Measurements from ENCODE around the gene PSME3IP1. TPM values are rescaled to one million over a fixed set of nuclear protein-coding genes. Genes with fewer than 3 reads are reported as not detected.
A peak's percentile ranks its signal among the peaks of the same experiment; 100 is the strongest.

The PSME3IP1 gene
- total RNA-seq, 2 experiments from 2014 or later, result 106 to 113 TPM

- peak overlapping the region; percentile 97 for H3K27ac Mint-ChIP-seq
- POLR2A ChIA-PET, result interaction anchor here (0.9 to 1.7 kb wide), 4 partner anchors 15 to 58 kb away, joined by 3 to 6 read pairs (median 4); no protein-coding TSS in a partner anchor
- DNase-seq, result peak; percentile 22
- H3K4me1 Mint-ChIP-seq (ENCODE audit: low read depth), result peaks cover 40% of the 10 kb centered on the region
- H3K9me3 Mint-ChIP-seq (ENCODE audit: insufficient read depth), result no peaks in the 10 kb centered on the region
- CTCF ChIA-PET, result interaction anchor here (0.7 to 3.0 kb wide), 7 partner anchors 11 to 237 kb away, joined by 3 to 10 read pairs (median 4); partner anchors contain the start of gene CPNE2
- no peaks in the 10 kb centered on the region for H3K27me3 Mint-ChIP-seq (ENCODE audit: low read depth)
- H3K4me3 Mint-ChIP-seq, result peak overlapping the region; percentile 94
- no peak for ATAC-seq
- H3K36me3 Mint-ChIP-seq (ENCODE audit: low read depth), result peaks cover 9% of the 10 kb centered on the region
Measured at GRCh38 chr16:57184887-57185445, 873 bp downstream of the PSME3IP1 start.

GRCh38 chr16:57184113-57184512, 1.7 kb downstream of the PSME3IP1 start:
- ChIA-PET CTCF (interaction anchor here (0.7 to 3.0 kb wide), 6 partner anchors 14 to 116 kb away, joined by 3 to 10 read pairs (median 4); partner anchors contain the start of gene CPNE2), POLR2A (no interaction called here)
- Mint-ChIP-seq H3K36me3 (ENCODE audit: low read depth) (peaks cover 5% of the 10 kb centered on the region), H3K27me3 (ENCODE audit: low read depth) (no peaks in the 10 kb centered on the region), H3K9me3 (ENCODE audit: insufficient read depth) (no peaks in the 10 kb centered on the region), H3K4me3 (peak overlapping the region; percentile 94), H3K4me1 (ENCODE audit: low read depth) (peaks cover 40% of the 10 kb centered on the region), H3K27ac (no peak overlapping the region)
- ATAC-seq, result no peak
- no peak for DNase-seq

DNA sequence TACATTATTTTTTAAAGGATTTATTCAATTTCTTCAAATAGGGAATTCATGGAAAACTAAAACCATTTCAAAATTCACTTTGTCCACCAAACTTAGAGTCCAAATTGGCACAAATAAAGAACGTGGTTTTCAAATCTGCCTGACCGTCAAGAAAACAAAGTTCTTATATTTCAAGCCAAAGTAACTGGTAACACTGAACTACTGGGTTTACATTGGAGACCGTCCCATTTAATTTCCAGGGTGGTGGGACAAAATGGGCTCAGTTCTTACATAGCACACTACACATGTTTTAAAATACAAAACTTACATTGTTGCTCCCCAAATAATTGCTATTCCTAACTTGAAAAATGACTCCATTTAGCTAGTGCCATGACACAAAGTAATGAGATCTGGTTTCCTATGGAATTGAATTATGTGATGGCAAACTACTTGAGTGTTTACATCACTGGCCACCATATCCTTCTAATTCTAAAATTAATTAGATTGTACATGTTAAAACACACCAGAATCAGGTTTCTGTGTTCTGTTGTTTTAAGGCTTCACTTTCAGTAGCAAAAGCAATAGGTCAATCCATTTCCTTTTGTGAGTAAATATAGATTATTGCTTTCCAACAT, 6.5 kb downstream of the PSME3IP1 start:
- H3K9me3 Mint-ChIP-seq (ENCODE audit: insufficient read depth), result no peaks in the 10 kb centered on the region
- POLR2A ChIA-PET, result no interaction called here
- ATAC-seq (no peak), DNase-seq (no peak)
- H3K27ac Mint-ChIP-seq, result no peak overlapping the region
- H3K36me3 Mint-ChIP-seq (ENCODE audit: low read depth), result peaks cover 5% of the 10 kb centered on the region
- H3K4me1 Mint-ChIP-seq (ENCODE audit: low read depth), result peaks cover 13% of the 10 kb centered on the region
- CTCF ChIA-PET, result interaction anchor here (1.3 to 1.4 kb wide), 2 partner anchors 87 to 121 kb away, joined by 3 to 4 read pairs; partner anchors contain the start of gene CPNE2
- H3K4me3 Mint-ChIP-seq, result no peak overlapping the region
- no peaks in the 10 kb centered on the region for H3K27me3 Mint-ChIP-seq (ENCODE audit: low read depth)

- ATAC-seq (no peak), DNase-seq (no peak)
- Mint-ChIP-seq H3K27me3 (ENCODE audit: low read depth) (no peaks in the 10 kb centered on the region), H3K27ac (no peak overlapping the region), H3K9me3 (ENCODE audit: insufficient read depth) (no peaks in the 10 kb centered on the region), H3K36me3 (ENCODE audit: low read depth) (peaks cover 3% of the 10 kb centered on the region), H3K4me1 (ENCODE audit: low read depth) (peaks cover 8% of the 10 kb centered on the region), H3K4me3 (no peak overlapping the region)
- ChIA-PET POLR2A (no interaction called here), CTCF (interaction anchor here (1.7 kb wide), 1 partner anchor 95 kb away, joined by 4 read pairs; no protein-coding TSS in a partner anchor)
Measured at GRCh38 chr16:57178793-57179212, 7.0 kb downstream of the PSME3IP1 start.

GRCh38 chr16:57178196-57178595, 7.6 kb downstream of the PSME3IP1 start:
- POLR2A ChIA-PET, result no interaction called here
- CTCF ChIA-PET, result interaction anchor here (1.7 kb wide), 1 partner anchor 95 kb away, joined by 4 read pairs; no protein-coding TSS in a partner anchor
- Mint-ChIP-seq H3K36me3 (ENCODE audit: low read depth) (peaks cover 6% of the 10 kb centered on the region), H3K27ac (no peak overlapping the region), H3K9me3 (ENCODE audit: insufficient read depth) (no peaks in the 10 kb centered on the region), H3K4me3 (no peak overlapping the region), H3K27me3 (ENCODE audit: low read depth) (no peaks in the 10 kb centered on the region), H3K4me1 (ENCODE audit: low read depth) (peaks cover 3% of the 10 kb centered on the region)
- ATAC-seq, result no peak
- DNase-seq, result no peak

DNA sequence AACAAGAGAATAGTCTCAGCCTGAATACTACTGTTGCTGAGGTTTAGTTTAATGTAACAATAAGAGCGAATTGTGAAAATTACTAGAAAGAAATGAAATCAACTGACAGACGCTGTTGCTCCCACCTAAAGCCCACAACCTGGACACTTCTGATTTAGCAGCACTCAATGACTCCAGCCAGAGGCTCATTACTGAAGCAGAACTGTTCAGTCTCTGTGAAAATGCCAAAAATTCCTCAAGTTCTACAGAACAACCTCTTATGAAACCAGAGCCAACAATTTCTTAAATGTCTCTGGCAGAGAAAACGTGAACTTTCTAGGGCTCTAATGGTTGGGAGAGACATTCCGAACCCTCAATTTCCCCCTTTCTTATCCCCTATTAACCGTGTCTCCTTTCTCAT, 9.9 kb downstream of the PSME3IP1 start:
- Mint-ChIP-seq H3K27me3 (ENCODE audit: low read depth) (no peaks in the 10 kb centered on the region), H3K36me3 (ENCODE audit: low read depth) (peaks cover 29% of the 10 kb centered on the region), H3K27ac (no peak overlapping the region), H3K4me1 (ENCODE audit: low read depth) (no peaks in the 10 kb centered on the region), H3K4me3 (no peak overlapping the region), H3K9me3 (ENCODE audit: insufficient read depth) (no peaks in the 10 kb centered on the region)
- CTCF ChIA-PET, result interaction anchor here (1.0 to 1.9 kb wide), 4 partner anchors 83 to 211 kb away, joined by 3 to 7 read pairs (median 6); partner anchors contain the start of gene CPNE2
- no peak for DNase-seq
- POLR2A ChIA-PET, result no interaction called here
- ATAC-seq, result no peak

DNA sequence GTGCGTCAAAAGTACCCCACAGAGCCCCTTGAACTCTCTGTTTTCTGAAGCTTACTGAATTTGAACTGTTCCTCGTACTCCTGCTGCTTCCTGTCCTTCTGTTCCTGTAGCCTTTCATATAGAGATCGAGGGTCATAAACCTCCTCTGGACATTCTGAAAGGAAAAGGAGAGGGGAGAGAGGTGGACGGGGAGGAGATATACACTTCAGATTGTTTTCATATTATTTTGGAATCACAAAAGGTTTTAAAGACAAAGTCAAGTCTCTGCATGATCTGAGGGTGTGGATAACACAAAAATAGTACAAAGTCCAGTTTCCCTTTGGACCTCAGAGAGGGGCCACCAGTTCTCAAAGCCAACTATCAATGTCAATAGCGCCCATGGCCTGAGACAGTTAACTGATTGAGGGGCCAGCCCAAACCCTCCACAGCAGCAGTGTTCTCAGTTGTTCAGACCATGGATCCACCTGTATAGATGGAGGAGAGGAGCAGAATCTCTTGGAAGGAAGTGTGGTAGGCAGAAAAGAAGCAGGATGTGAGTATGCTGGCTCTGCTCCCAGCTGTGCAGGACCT, 13.0 kb downstream of the PSME3IP1 start:
- no peak for DNase-seq
- ATAC-seq, result no peak
- no peaks in the 10 kb centered on the region for H3K27me3 Mint-ChIP-seq (ENCODE audit: low read depth)
- H3K27ac Mint-ChIP-seq, result peak overlapping the region; percentile 18
- POLR2A ChIA-PET, result no interaction called here
- H3K4me1 Mint-ChIP-seq (ENCODE audit: low read depth), result peaks cover 4% of the 10 kb centered on the region
- H3K4me3 Mint-ChIP-seq, result no peak overlapping the region
- CTCF ChIA-PET, result interaction anchor here (1.0 kb wide), 3 partner anchors 21 to 88 kb away, joined by 3 read pairs; no protein-coding TSS in a partner anchor
- no peaks in the 10 kb centered on the region for H3K9me3 Mint-ChIP-seq (ENCODE audit: insufficient read depth)
- peaks cover 42% of the 10 kb centered on the region for H3K36me3 Mint-ChIP-seq (ENCODE audit: low read depth)

DNA sequence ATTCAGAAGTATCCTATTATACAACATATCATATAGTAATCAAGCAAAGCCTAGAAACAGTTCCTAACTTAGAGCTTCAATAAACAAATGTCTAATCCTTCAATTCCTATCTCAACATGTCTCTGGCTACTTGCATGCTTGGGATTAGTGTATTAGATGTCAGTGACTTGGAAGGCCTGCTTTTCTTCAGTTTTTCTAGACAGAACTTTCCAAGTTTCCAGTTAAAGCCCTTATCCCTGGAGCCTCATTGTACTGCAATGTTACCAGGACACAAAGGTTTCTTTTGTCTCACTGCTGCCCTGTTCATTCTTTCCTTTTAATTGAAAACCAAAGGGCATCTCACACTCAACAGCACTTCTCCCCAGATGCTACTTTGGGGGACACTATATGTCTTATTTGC, 16.5 kb downstream of the PSME3IP1 start:
- ATAC-seq (no peak), DNase-seq (no peak)
- peaks cover 5% of the 10 kb centered on the region for H3K4me1 Mint-ChIP-seq (ENCODE audit: low read depth)
- ChIA-PET POLR2A (no interaction called here), CTCF (interaction anchor here (1.3 to 2.6 kb wide), 6 partner anchors 14 to 205 kb away, joined by 3 to 23 read pairs (median 4); partner anchors contain the start of gene CPNE2)
- H3K4me3 Mint-ChIP-seq, result no peak overlapping the region
- H3K27ac Mint-ChIP-seq, result no peak overlapping the region
- H3K27me3 Mint-ChIP-seq (ENCODE audit: low read depth), result no peaks in the 10 kb centered on the region
- H3K36me3 Mint-ChIP-seq (ENCODE audit: low read depth), result peaks cover 68% of the 10 kb centered on the region
- no peaks in the 10 kb centered on the region for H3K9me3 Mint-ChIP-seq (ENCODE audit: insufficient read depth)

DNA sequence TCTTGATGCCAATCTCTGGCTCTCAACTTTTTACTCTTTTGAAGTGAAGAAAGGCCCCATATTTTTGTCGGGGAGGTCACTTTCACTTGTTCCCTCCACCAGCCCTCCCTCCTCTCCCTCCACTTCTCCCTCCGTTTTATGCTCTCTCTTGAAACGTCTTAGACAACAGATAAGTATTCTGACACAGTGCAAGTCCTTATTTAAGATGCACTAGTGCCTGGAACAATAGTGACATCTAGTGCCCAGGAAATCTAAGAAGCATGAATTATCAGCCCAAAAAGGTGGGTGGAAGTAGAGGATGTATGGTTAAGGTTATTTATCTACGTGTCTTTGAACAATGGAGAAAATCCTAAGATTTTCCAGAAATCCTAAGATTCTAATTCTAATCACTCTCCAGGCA, 17.9 kb downstream of the PSME3IP1 start:
- Mint-ChIP-seq H3K4me3 (no peak overlapping the region), H3K4me1 (ENCODE audit: low read depth) (peaks cover 5% of the 10 kb centered on the region), H3K27me3 (ENCODE audit: low read depth) (no peaks in the 10 kb centered on the region), H3K27ac (no peak overlapping the region), H3K36me3 (ENCODE audit: low read depth) (peaks cover 71% of the 10 kb centered on the region), H3K9me3 (ENCODE audit: insufficient read depth) (no peaks in the 10 kb centered on the region)
- ATAC-seq, result peak; percentile 87
- POLR2A ChIA-PET, result no interaction called here
- CTCF ChIA-PET, result interaction anchor here (0.7 to 2.2 kb wide), 11 partner anchors 17 to 204 kb away, joined by 3 to 24 read pairs (median 4); partner anchors contain the start of gene CPNE2
- DNase-seq, result peak; percentile 41

DNA sequence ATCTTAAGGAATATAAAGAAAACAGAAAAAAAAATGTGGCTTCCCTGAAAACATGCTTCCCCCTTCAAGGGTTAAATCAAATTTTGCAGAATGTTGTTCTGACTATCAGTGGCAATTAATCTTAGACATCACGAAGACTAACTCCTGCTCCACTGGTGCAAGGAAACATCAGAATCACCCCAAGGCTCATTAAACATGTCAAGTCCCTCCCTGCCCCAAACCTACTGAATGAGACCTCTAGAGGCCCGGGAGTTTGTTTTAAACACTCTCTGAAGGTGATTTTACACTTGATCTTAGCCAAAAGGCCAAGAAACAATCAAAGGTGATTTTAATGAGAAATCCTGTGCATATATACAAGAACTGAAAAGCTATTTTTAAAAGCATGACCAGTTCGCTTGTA, 18.3 kb downstream of the PSME3IP1 start:
- Mint-ChIP-seq H3K9me3 (ENCODE audit: insufficient read depth) (no peaks in the 10 kb centered on the region), H3K27me3 (ENCODE audit: low read depth) (no peaks in the 10 kb centered on the region), H3K4me1 (ENCODE audit: low read depth) (peaks cover 5% of the 10 kb centered on the region), H3K36me3 (ENCODE audit: low read depth) (peaks cover 67% of the 10 kb centered on the region), H3K4me3 (no peak overlapping the region), H3K27ac (no peak overlapping the region)
- DNase-seq, result no peak
- ChIA-PET CTCF (interaction anchor here (0.7 to 2.2 kb wide), 11 partner anchors 17 to 204 kb away, joined by 3 to 24 read pairs (median 4); partner anchors contain the start of gene CPNE2), POLR2A (no interaction called here)
- ATAC-seq, result no peak

DNA sequence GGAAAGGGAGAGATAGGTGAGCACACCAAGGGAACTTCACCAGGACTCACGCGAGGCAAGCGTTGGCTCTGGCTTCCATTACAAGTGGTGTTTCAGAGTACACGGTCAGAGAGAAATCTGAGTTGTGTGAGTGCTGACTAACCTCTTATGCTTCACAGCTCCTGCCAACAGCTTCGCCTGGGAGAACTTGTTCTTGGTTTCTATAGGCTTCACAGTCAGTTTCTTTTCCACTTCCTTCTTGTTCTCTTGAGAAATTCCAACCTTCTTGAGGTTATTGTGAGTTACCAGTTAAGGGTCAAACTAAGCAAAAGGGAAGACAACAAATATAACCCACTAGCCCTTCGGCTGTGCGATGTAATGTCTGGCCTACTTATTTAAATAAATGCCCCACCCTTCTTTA, 18.9 kb downstream of the PSME3IP1 start:
- no peak overlapping the region for H3K4me3 Mint-ChIP-seq
- CTCF ChIA-PET, result interaction anchor here (0.9 to 2.2 kb wide), 2 partner anchors 74 to 83 kb away, joined by 5 to 24 read pairs; no protein-coding TSS in a partner anchor
- peaks cover 5% of the 10 kb centered on the region for H3K4me1 Mint-ChIP-seq (ENCODE audit: low read depth)
- ATAC-seq (no peak), DNase-seq (no peak)
- POLR2A ChIA-PET, result no interaction called here
- no peaks in the 10 kb centered on the region for H3K27me3 Mint-ChIP-seq (ENCODE audit: low read depth)
- H3K9me3 Mint-ChIP-seq (ENCODE audit: insufficient read depth), result no peaks in the 10 kb centered on the region
- peaks cover 61% of the 10 kb centered on the region for H3K36me3 Mint-ChIP-seq (ENCODE audit: low read depth)
- H3K27ac Mint-ChIP-seq, result no peak overlapping the region

DNA sequence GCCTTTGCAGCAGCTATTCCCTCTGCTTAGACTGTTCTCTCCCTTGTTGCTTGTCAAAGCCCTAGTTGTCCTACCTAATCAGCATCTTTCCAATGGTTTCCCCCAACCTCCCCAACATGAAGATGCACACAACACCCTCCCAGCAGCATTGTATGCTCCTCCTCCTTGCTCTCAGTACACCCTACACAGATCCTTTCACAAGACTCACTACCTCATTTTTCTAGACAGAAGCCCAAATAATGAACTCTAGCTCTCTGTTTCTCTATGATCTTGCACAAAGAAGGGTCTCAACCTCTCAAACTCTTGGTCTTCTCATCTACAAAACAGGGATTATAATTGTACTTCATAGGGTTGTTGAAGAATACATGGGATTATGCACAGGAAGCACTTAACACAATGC, 19.4 kb downstream of the PSME3IP1 start:
- no peak overlapping the region for H3K27ac Mint-ChIP-seq
- POLR2A ChIA-PET, result no interaction called here
- DNase-seq (no peak), ATAC-seq (no peak)
- peaks cover 59% of the 10 kb centered on the region for H3K36me3 Mint-ChIP-seq (ENCODE audit: low read depth)
- H3K9me3 Mint-ChIP-seq (ENCODE audit: insufficient read depth), result no peaks in the 10 kb centered on the region
- CTCF ChIA-PET, result interaction anchor here (0.9 to 2.2 kb wide), 2 partner anchors 73 to 82 kb away, joined by 5 to 24 read pairs; no protein-coding TSS in a partner anchor
- no peaks in the 10 kb centered on the region for H3K27me3 Mint-ChIP-seq (ENCODE audit: low read depth)
- no peak overlapping the region for H3K4me3 Mint-ChIP-seq
- H3K4me1 Mint-ChIP-seq (ENCODE audit: low read depth), result peaks cover 5% of the 10 kb centered on the region

All from activated CD8-positive, alpha-beta T cell treated with anti-CD3 and anti-CD28 coated beads, Interleukin-2, amount 10 ng/mL, durations not matched to agents 7 days and 5 days (primary cell).